K562 (cell line): ENCODE data around the gene P4HTM. TPM values are rescaled to one million over a fixed set of nuclear protein-coding genes. Genes with fewer than 3 reads are reported as not detected.

Source experiments
- ATAC-seq: fragments of 200-7000 bp; cut with Tn5 transposase; 3 replicates; pipeline ENCODE4 v1.9.1; 2020; ENCODE audit warnings: moderate library complexity
- BruUV-seq: library from RNA; stranded (reverse); fragments of 400-500 nt; replicated peaks from 2 replicates; lab custom pipeline; 2021; lab: Mats Ljungman, UMichigan
- CTCF ChIA-PET: fragments of 300-600 bp; formaldehyde crosslinking; extraction: SDS; loops from one replicate; lab custom pipeline; 2021; ENCODE audit warnings: low intra/inter-chr PET ratio; lab: Yijun Ruan, JAX
- POLR2A ChIA-PET: fragments of 300-600, 350-650 bp; sonication (Branson Sonifier 250); formaldehyde crosslinking; extraction: SDS; loops from one replicate; lab custom pipeline; 2021; ENCODE audit warnings: antibody characterized with exemption, inconsistent platforms; lab: Yijun Ruan, JAX
- DNase-seq, 4 experiments: peaks; one replicate each; pipeline versions ENCODE4 v3.0.0 to v3.0.0-alpha.2; 2011 to 2018; ENCODE audit warnings: low spot score in 3 of 4, mixed read lengths in 3 of 4; ENCODE audit errors: extremely low read depth in 1 of 4
- FAIRE-seq: peaks from 2 replicates; lab custom pipeline; 2011; peaks lifted over from hg19 to GRCh38; lab: Jason Lieb, UNC
- H2AFZ ChIP-seq: 2 replicates; pipeline ENCODE4 v1.6.0; 2011; ENCODE audit warnings: low read depth, low read length, control low read depth, inconsistent platforms
- H3K27ac ChIP-seq: fragments of 200-600 bp; 3 replicates; pipeline ENCODE4 v1.8.0; 2011; ENCODE audit warnings: low read depth, mild to moderate bottlenecking, control low read depth, inconsistent platforms, low read length, moderate library complexity, mixed read lengths; ENCODE audit errors: extremely low read depth
- H3K27me3 ChIP-seq, 2 experiments: fragments of 300-600 bp in 1 of 2; 2 replicates in 1 of 2; 3 replicates in 1 of 2; pipeline versions ENCODE4 v1.6.0 to v1.8.0; 2011; ENCODE audit warnings: inconsistent platforms in 2 of 2, low read length in 2 of 2, mild to moderate bottlenecking in 1 of 2, mixed read lengths in 1 of 2, moderate library complexity in 1 of 2; ENCODE audit not compliant: control insufficient read depth in 2 of 2, insufficient read depth in 2 of 2
- H3K36me3 ChIP-seq: fragments of 300-600 bp; 3 replicates; pipeline ENCODE4 v1.8.0; 2011; ENCODE audit warnings: mild to moderate bottlenecking, low read length, inconsistent platforms; ENCODE audit not compliant: control insufficient read depth, insufficient read depth
- H3K4me1 ChIP-seq, 2 experiments: fragments of 200-600 bp in 1 of 2; replicated peaks in 1 of 2; 2 replicates in 1 of 2; 3 replicates in 1 of 2; pipeline versions ENCODE4 v1.5.1 to v1.8.0; 2011; ENCODE audit warnings: inconsistent platforms in 2 of 2, low read length in 2 of 2, mild to moderate bottlenecking in 1 of 2, mixed read lengths in 1 of 2, moderate library complexity in 1 of 2; ENCODE audit not compliant: control insufficient read depth in 2 of 2, insufficient read depth in 2 of 2
- H3K4me2 ChIP-seq: 2 replicates; pipeline ENCODE4 v1.6.1; 2011; ENCODE audit warnings: low read length, control low read depth, inconsistent platforms, mixed read lengths; ENCODE audit not compliant: insufficient read depth
- H3K4me3 ChIP-seq: fragments of 200-600 bp; sonication (generic), shearing (Covaris generic); 2 replicates; pipeline ENCODE4 v1.5.1; 2016; ENCODE audit warnings: control low read depth, inconsistent platforms
- H3K79me2 ChIP-seq: fragments of 200-600 bp; 3 replicates; pipeline ENCODE4 v1.8.0; 2011; ENCODE audit warnings: low read length, inconsistent platforms; ENCODE audit not compliant: control insufficient read depth, insufficient read depth
- H3K9ac ChIP-seq, 2 experiments: 2 replicates each; pipeline versions ENCODE4 v1.6.0 to v1.6.1; 2011; ENCODE audit warnings: low read depth in 2 of 2, low read length in 2 of 2, control low read depth in 1 of 2, inconsistent platforms in 1 of 2, mild to moderate bottlenecking in 1 of 2, mixed read lengths in 1 of 2; ENCODE audit not compliant: insufficient read depth in 1 of 2
- H3K9me1 ChIP-seq: one replicate; pipeline ENCODE4 v1.6.0; 2011; ENCODE audit warnings: inconsistent platforms, mild to moderate bottlenecking, low read length, moderate library complexity; ENCODE audit not compliant: control insufficient read depth, insufficient read depth
- H3K9me3 ChIP-seq: replicated peaks from 2 replicates; pipeline ENCODE4 v1.5.1; 2011; ENCODE audit warnings: low read depth, low read length, inconsistent platforms; ENCODE audit not compliant: control insufficient read depth, insufficient read depth
- H4K20me1 ChIP-seq: replicated peaks from 2 replicates; pipeline ENCODE4 v1.6.1; 2011; ENCODE audit warnings: low read length, inconsistent platforms, mixed read lengths; ENCODE audit not compliant: control insufficient read depth, insufficient read depth
- CBX2 ChIP-seq: fragments of 200-600 bp; sonication (generic); IDR thresholded peaks from one replicate; pipeline ENCODE4 v1.6.1; 2012; ENCODE audit warnings: mild to moderate bottlenecking, low read length, inconsistent platforms; ENCODE audit not compliant: insufficient read depth, poor library complexity, severe bottlenecking
- CEBPG ChIP-seq, 3 experiments: fragments of 200-800 bp in 1 of 3; sonication (Bioruptor generic) in 1 of 3; sonication (generic) in 1 of 3; formaldehyde crosslinking in 1 of 3; IDR thresholded peaks in 2 of 3; conservative IDR thresholded peaks in 1 of 3; 2 replicates each; pipeline versions ENCODE4 v1.6.1 to v1.8.0; 2016 to 2022; ENCODE audit warnings: missing compliant biosample characterization in 2 of 3, missing genetic modification characterization in 2 of 3, mild to moderate bottlenecking in 1 of 3, missing genetic modification reagents in 1 of 3
- CHAMP1 ChIP-seq: fragments of 450-650 bp; IDR thresholded peaks from 2 replicates; pipeline ENCODE4 v1.6.1; 2016; ENCODE audit warnings: mild to moderate bottlenecking
- DMBX1 ChIP-seq: fragments of 250-450 bp; sonication (Bioruptor Pico); IDR thresholded peaks from 2 replicates; pipeline ENCODE4 v1.8.0; 2022; ENCODE audit warnings: inconsistent platforms, mild to moderate bottlenecking, moderate library complexity, borderline replicate concordance
- GABPB1 ChIP-seq: sonication (generic); formaldehyde crosslinking; IDR thresholded peaks from 2 replicates; pipeline ENCODE4 v1.8.0; 2022; ENCODE audit warnings: mild to moderate bottlenecking, missing genetic modification reagents
- POLR2A ChIP-seq: fragments of 450-650 bp; conservative IDR thresholded peaks from 2 replicates; pipeline ENCODE4 v1.6.1; 2016
- RBBP5 ChIP-seq: fragments of 200-600 bp; sonication (generic); IDR thresholded peaks from 2 replicates; pipeline ENCODE4 v1.6.1; 2012; ENCODE audit warnings: borderline replicate concordance, mild to moderate bottlenecking, low read length, control low read depth, inconsistent platforms; ENCODE audit not compliant: insufficient read depth, poor library complexity, severe bottlenecking
- TBP ChIP-seq: optimal IDR thresholded peaks from 2 replicates; pipeline ENCODE3; 2011; ENCODE audit warnings: low read depth, low read length, improper control_type of control experiment
- ZFX ChIP-seq: sonication (generic); formaldehyde crosslinking; IDR thresholded peaks from 2 replicates; pipeline ENCODE4 v1.8.0; 2022; ENCODE audit warnings: mild to moderate bottlenecking, missing genetic modification reagents, moderate library complexity
- WGBS: fragments of 100-300 bp; shearing (Covaris generic); methylation state at CpG from one replicate; pipeline ENCODE4 v1.1.6; 2016; ENCODE audit warnings: low coverage, mixed read lengths; ENCODE audit not compliant: insufficient coverage; ENCODE audit errors: missing lambda C conversion rate; 5-methylcytosine and 5-hydroxymethylcytosine counted together
- in situ Hi-C: fragments of 300-500 bp; cut with MboI; formaldehyde crosslinking; loops from 4 replicates; pipeline ENCODE4 v1.15.0; 2018; ENCODE audit warnings: inconsistent platforms, mixed read lengths
- intact Hi-C: fragments of 100-400 bp; cut with micrococcal nuclease; formaldehyde crosslinking; loops from 2 replicates; pipeline ENCODE4 v1.14.2; 2022
- polyA plus RNA-seq, 8 experiments: library from polyadenylated mRNA; depleted of rRNA in 4 of 8; stranded (reverse) in 5 of 8; unstranded in 3 of 8; fragments of >200 nt; fragmentation: Nextera tagmentation in 2 of 8; fragmentation: Illumina TruSeq in 1 of 8; extraction: Ambion mirVana in 2 of 8; extraction: Trizol in 1 of 8; gene quantifications; 2 replicates each; pipeline versions ENCODE4 v1.2.1 to v1.2.3, GENCODE V29; 2011 to 2014; ENCODE audit warnings: inconsistent platforms in 1 of 8, missing spikeins in 1 of 8
- total RNA-seq, 7 experiments: library from RNA; depleted of rRNA in 6 of 7; stranded (reverse); fragments of >200 nt in 6 of 7; fragmentation: Illumina TruSeq in 2 of 7; extraction: Trizol in 2 of 7; gene quantifications; 2 replicates each; pipeline versions ENCODE4 v1.2.1 to v1.2.3, GENCODE V29; 2011 to 2021; ENCODE audit warnings: low replicate concordance in 1 of 7
- TF ChIP-seq, protein P1 (sequence below): fragments of 450-650 bp; IDR thresholded peaks from 2 replicates; pipeline ENCODE4 v1.7.0; 2016; ENCODE audit warnings: borderline replicate concordance
- TF ChIP-seq, protein P2 (sequence below), 2 experiments: fragments of 450-650 bp in 1 of 2; sonication (generic) in 1 of 2; formaldehyde crosslinking; conservative IDR thresholded peaks; 2 replicates each; pipeline versions ENCODE4 v1.4.0 to v1.8.1; 2020 to 2022; ENCODE audit warnings: mild to moderate bottlenecking in 1 of 2, missing genetic modification reagents in 1 of 2

Gene P4HTM
- total and polyA plus RNA-seq, 9 of the 15 experiments (the other 6 are each of a cell fraction or from before 2014, with no cell fraction given) = 0.09 to 0.66 (median 0.25) TPM; not detected in 2

- TF ChIP-seq DMBX1 (no peak), POLR2A (peak; percentile 13; the same call in 1 of the 2 replicates)
Measured at GRCh38 chr3:49018707-49019006, 28.6 kb downstream of the P4HTM start (continued).

- Histone ChIP-seq H3K4me3 (peak overlapping the region; percentile 74), H3K79me2 (peaks cover 69% of the 10 kb centered on the region), H3K27me3 (no peaks in the 10 kb centered on the region), H3K27ac (peak overlapping the region; percentile 99), H2AFZ (no peak overlapping the region), H4K20me1 (0 out of 2 replicates have a peak, but pooled peaks cover 10% of the 10 kb centered on the region), H3K4me1 (peaks cover 8 to 57% of the 10 kb centered on the region in 2 experiments; a peak in 4 of 5 replicates), H3K9me1 (peaks cover 3% of the 10 kb centered on the region), H3K9ac (peak overlapping the region; percentile 98 to 99), H3K36me3 (peaks cover 42% of the 10 kb centered on the region; the same call in 2 of the 3 replicates)
- in situ Hi-C loops (no loop called here), intact Hi-C loops (loop anchor here (10.0 kb wide), 1 partner anchor 145 kb away; the partner anchor contains the start of gene CCDC71)
- FAIRE-seq = no peak
- POLR2A ChIA-PET = interaction anchor here (0.5 to 8.4 kb wide), 10 partner anchors 9 to 452 kb away, joined by 3 to 104 read pairs (median 6); partner anchors contain the start of genes ARIH2, IMPDH2, QRICH1 and WDR6
- CTCF ChIA-PET = no interaction called here
- under 1% methylated on average over 12 of the region's 12 CpGs for WGBS
- DNase-seq = no peak
- BruUV-seq = no TSS peak
- TF ChIP-seq GABPB1 (CRISPR knock-in tag) (0 out of 2 replicates have a peak, but pooled peaks have one; percentile 18), CHAMP1 (no peak), TBP (no peak), CBX2 (no peak), ZFX (peak; percentile 56; the same call in 1 of the 2 replicates), CEBPG (CRISPR knock-in tag; IDR thresholded peaks at IDR 0.05) (no peak), CEBPG (tag; conservative IDR thresholded peaks at IDR 0.05 in 1 of 2, IDR thresholded peaks at IDR 0.05 in 1 of 2) (no peak), RBBP5 (peak; percentile 25)
- TF ChIP-seq, protein P1, sequence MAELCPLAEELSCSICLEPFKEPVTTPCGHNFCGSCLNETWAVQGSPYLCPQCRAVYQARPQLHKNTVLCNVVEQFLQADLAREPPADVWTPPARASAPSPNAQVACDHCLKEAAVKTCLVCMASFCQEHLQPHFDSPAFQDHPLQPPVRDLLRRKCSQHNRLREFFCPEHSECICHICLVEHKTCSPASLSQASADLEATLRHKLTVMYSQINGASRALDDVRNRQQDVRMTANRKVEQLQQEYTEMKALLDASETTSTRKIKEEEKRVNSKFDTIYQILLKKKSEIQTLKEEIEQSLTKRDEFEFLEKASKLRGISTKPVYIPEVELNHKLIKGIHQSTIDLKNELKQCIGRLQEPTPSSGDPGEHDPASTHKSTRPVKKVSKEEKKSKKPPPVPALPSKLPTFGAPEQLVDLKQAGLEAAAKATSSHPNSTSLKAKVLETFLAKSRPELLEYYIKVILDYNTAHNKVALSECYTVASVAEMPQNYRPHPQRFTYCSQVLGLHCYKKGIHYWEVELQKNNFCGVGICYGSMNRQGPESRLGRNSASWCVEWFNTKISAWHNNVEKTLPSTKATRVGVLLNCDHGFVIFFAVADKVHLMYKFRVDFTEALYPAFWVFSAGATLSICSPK = no peak
- TF ChIP-seq, protein P2, sequence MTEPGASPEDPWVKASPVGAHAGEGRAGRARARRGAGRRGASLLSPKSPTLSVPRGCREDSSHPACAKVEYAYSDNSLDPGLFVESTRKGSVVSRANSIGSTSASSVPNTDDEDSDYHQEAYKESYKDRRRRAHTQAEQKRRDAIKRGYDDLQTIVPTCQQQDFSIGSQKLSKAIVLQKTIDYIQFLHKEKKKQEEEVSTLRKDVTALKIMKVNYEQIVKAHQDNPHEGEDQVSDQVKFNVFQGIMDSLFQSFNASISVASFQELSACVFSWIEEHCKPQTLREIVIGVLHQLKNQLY (CRISPR knock-in tag; conservative IDR thresholded peaks at IDR 0.05) = no peak
- TF ChIP-seq, all 486 proteins: peak for 3
- ATAC-seq = no peak
- Histone ChIP-seq H3K4me2 (peak overlapping the region; percentile 92), H3K9me3 (no peaks in the 10 kb centered on the region)
Measured at GRCh38 chr3:49019941-49020329, 29.9 kb downstream of the P4HTM start.
